Neural progenitor cell (in vitro differentiated cells): Measurements from ENCODE around the gene IPCEF1. TPM values are rescaled to one million over a fixed set of nuclear protein-coding genes. Genes with fewer than 3 reads are reported as not detected.

Experiments used
- DNase-seq: peaks from one replicate; pipeline ENCODE4 v3.0.0-alpha.2; 2016; ENCODE audit warnings: low spot score
- H2AFZ ChIP-seq: fragments of 200-600 bp; sonication (generic); replicated peaks from 2 replicates; pipeline ENCODE4 v1.6.1; 2016; ENCODE audit warnings: antibody characterized with exemption
- H3F3A ChIP-seq: fragments of 200-600 bp; sonication (generic); 2 replicates; pipeline ENCODE4 v1.6.1; 2016; ENCODE audit warnings: antibody characterized with exemption, low read depth
- H3K27ac ChIP-seq: fragments of 200-600 bp; sonication (generic); 2 replicates; pipeline ENCODE4 v1.5.1; 2016; ENCODE audit warnings: mild to moderate bottlenecking
- H3K27me3 ChIP-seq: fragments of 200-600 bp; sonication (generic); 2 replicates; pipeline ENCODE4 v1.6.1; 2016; ENCODE audit warnings: mild to moderate bottlenecking, moderate library complexity
- H3K36me3 ChIP-seq: fragments of 200-600 bp; sonication (generic); 2 replicates; pipeline ENCODE4 v1.5.1; 2016
- H3K4me1 ChIP-seq: fragments of 200-600 bp; sonication (generic); 2 replicates; pipeline ENCODE4 v1.6.1; 2016; ENCODE audit warnings: mixed run types
- H3K4me2 ChIP-seq: fragments of 200-600 bp; sonication (generic); 2 replicates; pipeline ENCODE4 v1.6.1; 2016
- H3K4me3 ChIP-seq: fragments of 200-600 bp; sonication (generic); 2 replicates; pipeline ENCODE4 v1.5.1; 2016
- H3K79me2 ChIP-seq: fragments of 200-600 bp; sonication (generic); 2 replicates; pipeline ENCODE4 v1.6.1; 2016; ENCODE audit warnings: low read depth
- H3K9ac ChIP-seq: fragments of 200-600 bp; sonication (generic); 2 replicates; pipeline ENCODE4 v1.6.1; 2016
- H3K9me3 ChIP-seq: fragments of 200-600 bp; sonication (generic); 2 replicates; pipeline ENCODE4 v1.5.1; 2016; ENCODE audit warnings: low read depth
- H4K20me1 ChIP-seq: fragments of 200-600 bp; sonication (generic); 2 replicates; pipeline ENCODE4 v1.6.1; 2016; ENCODE audit warnings: low read depth
- H3K27ac Mint-ChIP-seq: 3 replicates; pipeline ENCODE4 v1.8.0; 2021; ENCODE audit warnings: mixed read lengths
- H3K27me3 Mint-ChIP-seq: 2 replicates; pipeline ENCODE4 v1.8.0; 2022; ENCODE audit warnings: low read depth, mild to moderate bottlenecking, inconsistent platforms, moderate library complexity, mixed read lengths; ENCODE audit not compliant: insufficient read depth
- H3K36me3 Mint-ChIP-seq: 3 replicates; pipeline ENCODE4 v1.8.0; 2021; ENCODE audit warnings: mixed read lengths
- H3K4me1 Mint-ChIP-seq: 3 replicates; pipeline ENCODE4 v1.8.0; 2021; ENCODE audit warnings: mixed read lengths
- H3K4me3 Mint-ChIP-seq: 3 replicates; pipeline ENCODE4 v1.8.0; 2021; ENCODE audit warnings: mild to moderate bottlenecking, moderate library complexity, mixed read lengths
- H3K9me3 Mint-ChIP-seq: 3 replicates; pipeline ENCODE4 v1.8.0; 2020; ENCODE audit warnings: mixed read lengths
- CTCF ChIP-seq: fragments of 200-600 bp; sonication (generic); IDR thresholded peaks from 2 replicates; pipeline ENCODE4 v1.5.1; 2017; ENCODE audit warnings: antibody characterized with exemption, mild to moderate bottlenecking
- EZH2 ChIP-seq: fragments of 200-600 bp; sonication (generic); IDR thresholded peaks from 2 replicates; pipeline ENCODE4 v1.6.1; 2017; ENCODE audit warnings: antibody characterized with exemption, mild to moderate bottlenecking, moderate library complexity
- EZH2phosphoT487 ChIP-seq: fragments of 200-600 bp; sonication (generic); IDR thresholded peaks from 2 replicates; pipeline ENCODE4 v1.6.1; 2017; ENCODE audit warnings: antibody characterized with exemption
- total RNA-seq: library from RNA; depleted of rRNA; stranded (reverse); fragments of >200 nt; gene quantifications from 2 replicates; pipeline ENCODE4 v1.2.3, GENCODE V29; 2015; ENCODE audit warnings: low replicate concordance

Gene IPCEF1
- total RNA-seq, 1 donor from 2014 or later, result 0.13 TPM

- H3K36me3 Mint-ChIP-seq, result no peaks in the 10 kb centered on the region
- no peak overlapping the region for H3K27ac ChIP-seq
- H3K4me1 Mint-ChIP-seq, result peaks cover 14% of the 10 kb centered on the region
- H3K4me1 ChIP-seq, result peaks cover 42% of the 10 kb centered on the region
- H3K27me3 ChIP-seq, result no peaks in the 10 kb centered on the region
- no peak overlapping the region for H2AFZ ChIP-seq
- H3F3A ChIP-seq, result peaks cover 12% of the 10 kb centered on the region
- no peak overlapping the region for H3K4me3 Mint-ChIP-seq
- peaks cover 2% of the 10 kb centered on the region for H3K27me3 Mint-ChIP-seq
- H3K79me2 ChIP-seq, result no peaks in the 10 kb centered on the region
- TF ChIP-seq EZH2phosphoT487 (no peak), CTCF (no peak), EZH2 (no peak)
- H4K20me1 ChIP-seq, result no peaks in the 10 kb centered on the region
- DNase-seq, result no peak
- peak overlapping the region; percentile 65 for H3K4me2 ChIP-seq
- H3K4me3 ChIP-seq, result peak overlapping the region; percentile 25
- H3K9me3 ChIP-seq, result no peaks in the 10 kb centered on the region
- H3K9ac ChIP-seq, result no peak overlapping the region
- H3K36me3 ChIP-seq, result no peaks in the 10 kb centered on the region
- H3K9me3 Mint-ChIP-seq, result no peaks in the 10 kb centered on the region
- H3K27ac Mint-ChIP-seq, result no peak overlapping the region
These were observed 109.9 kb downstream of the IPCEF1 start for GRCh38 chr6:154246723-154247118.

- H2AFZ ChIP-seq, result peak overlapping the region; percentile 58
- H3K36me3 ChIP-seq, result no peaks in the 10 kb centered on the region
- TF ChIP-seq EZH2 (no peak), EZH2phosphoT487 (no peak), CTCF (no peak)
- H3K4me1 ChIP-seq, result peaks cover 42% of the 10 kb centered on the region
- peaks cover 12% of the 10 kb centered on the region for H3F3A ChIP-seq
- DNase-seq, result peak; percentile 19
- H3K9me3 ChIP-seq, result no peaks in the 10 kb centered on the region
- H3K4me3 ChIP-seq, result no peak overlapping the region
- no peaks in the 10 kb centered on the region for H3K27me3 ChIP-seq
- Mint-ChIP-seq H3K27me3 (peaks cover 2% of the 10 kb centered on the region), H3K36me3 (no peaks in the 10 kb centered on the region), H3K9me3 (no peaks in the 10 kb centered on the region), H3K4me3 (no peak overlapping the region), H3K27ac (no peak overlapping the region), H3K4me1 (peaks cover 14% of the 10 kb centered on the region)
- no peaks in the 10 kb centered on the region for H4K20me1 ChIP-seq
- no peak overlapping the region for H3K27ac ChIP-seq
- H3K4me2 ChIP-seq, result no peak overlapping the region
- no peaks in the 10 kb centered on the region for H3K79me2 ChIP-seq
- H3K9ac ChIP-seq, result no peak overlapping the region
These were observed 111.1 kb downstream of the IPCEF1 start for GRCh38 chr6:154245506-154245905.

GRCh38 chr6:154243793-154244750, 112.5 kb downstream of the IPCEF1 start:
- no peak overlapping the region for H3K4me3 Mint-ChIP-seq
- H3K9ac ChIP-seq, result no peak overlapping the region
- no peaks in the 10 kb centered on the region for H3K9me3 Mint-ChIP-seq
- H3K79me2 ChIP-seq, result no peaks in the 10 kb centered on the region
- peak overlapping the region; percentile 43 for H2AFZ ChIP-seq
- peaks cover 14% of the 10 kb centered on the region for H3K4me1 Mint-ChIP-seq
- H3K9me3 ChIP-seq, result no peaks in the 10 kb centered on the region
- H3K4me2 ChIP-seq, result peak overlapping the region; percentile 16
- H3K27me3 ChIP-seq, result no peaks in the 10 kb centered on the region
- peaks cover 42% of the 10 kb centered on the region for H3K4me1 ChIP-seq
- peaks cover 2% of the 10 kb centered on the region for H3K27me3 Mint-ChIP-seq
- H3K4me3 ChIP-seq, result no peak overlapping the region
- H4K20me1 ChIP-seq, result no peaks in the 10 kb centered on the region
- H3F3A ChIP-seq, result peaks cover 12% of the 10 kb centered on the region
- DNase-seq, result peak; percentile 14
- no peak overlapping the region for H3K27ac Mint-ChIP-seq
- no peak overlapping the region for H3K27ac ChIP-seq
- no peak for TF ChIP-seq EZH2
- TF ChIP-seq CTCF, result no peak
- TF ChIP-seq EZH2phosphoT487, result no peak
- no peaks in the 10 kb centered on the region for H3K36me3 Mint-ChIP-seq
- H3K36me3 ChIP-seq, result no peaks in the 10 kb centered on the region
